ENCODE data around the gene PPP2R2C.

Gene PPP2R2C

GRCh38 chr4:6469898-6470501 is 2.4 kb downstream of the PPP2R2C start:
- no peak for DNase-seq (ENCODE audit: low read depth in 3 of 3)

DNA sequence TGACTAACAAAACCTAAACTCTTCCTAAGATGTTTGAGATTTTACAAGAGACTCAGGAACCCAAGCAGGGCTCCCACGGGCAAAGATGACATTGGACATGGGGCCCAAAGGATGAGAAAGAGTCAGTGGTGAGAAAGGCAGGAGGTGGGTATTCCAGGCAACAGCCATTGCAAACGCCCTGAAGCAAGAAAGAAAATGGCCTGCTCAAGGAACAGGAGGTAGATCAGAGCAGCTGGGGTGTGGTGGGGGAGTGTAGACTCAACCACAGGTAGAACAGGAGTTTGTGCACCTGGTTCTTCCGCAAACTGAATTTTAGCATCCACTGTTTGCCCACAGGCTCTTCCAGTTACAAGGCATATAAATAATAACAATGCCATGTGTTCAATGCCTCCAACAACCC is 3.3 kb downstream of the PPP2R2C start:
- no peak for DNase-seq (ENCODE audit: low read depth in 3 of 3)

DNA sequence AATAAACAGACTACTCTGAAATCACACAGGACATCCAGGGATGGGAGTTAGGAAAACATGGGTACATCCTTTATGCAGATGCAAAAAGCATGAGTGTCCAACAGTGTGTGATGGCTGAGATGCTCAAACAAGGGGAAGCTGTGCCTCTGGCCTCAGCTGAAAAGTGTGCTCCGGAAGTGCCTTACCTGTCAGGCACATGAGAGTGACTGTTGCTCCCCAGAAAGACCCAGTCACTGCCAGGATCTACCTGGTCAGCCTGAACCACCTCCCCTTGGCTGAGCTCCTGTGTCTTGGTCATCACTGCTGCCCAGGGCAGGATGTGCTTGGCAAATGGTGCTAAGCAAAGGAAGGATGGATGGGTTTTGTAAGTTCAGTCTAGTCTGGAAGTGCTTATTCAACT is 4.0 kb downstream of the PPP2R2C start:
- no peak for DNase-seq (ENCODE audit: low read depth in 3 of 3)

GRCh38 chr4:6467600-6467999 is 4.8 kb downstream of the PPP2R2C start:
- no peak for DNase-seq (ENCODE audit: low read depth in 3 of 3)

GRCh38 chr4:6466756-6467381 is 5.5 kb downstream of the PPP2R2C start:
- no peak for DNase-seq (ENCODE audit: low read depth in 3 of 3)

DNA sequence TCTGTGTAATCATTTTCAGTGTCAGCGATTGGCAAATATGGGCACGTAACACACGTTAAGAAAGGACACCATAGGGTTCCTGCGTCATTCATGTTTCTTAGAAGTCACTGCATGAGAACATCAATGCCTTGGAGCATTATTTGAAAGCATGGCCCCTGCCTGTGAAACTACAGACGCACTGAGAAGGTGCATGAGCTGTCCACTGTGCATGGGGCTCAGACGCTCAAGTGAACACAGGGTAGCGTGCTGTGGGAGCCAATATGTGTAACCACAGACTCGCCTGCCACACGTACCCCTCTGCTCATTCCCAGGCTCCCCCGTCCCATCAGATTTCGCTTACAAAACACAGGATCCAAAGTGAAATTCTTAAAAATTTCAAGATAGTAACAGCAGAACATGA is 6.5 kb downstream of the PPP2R2C start:
- no peak for DNase-seq (ENCODE audit: low read depth in 3 of 3)

DNA sequence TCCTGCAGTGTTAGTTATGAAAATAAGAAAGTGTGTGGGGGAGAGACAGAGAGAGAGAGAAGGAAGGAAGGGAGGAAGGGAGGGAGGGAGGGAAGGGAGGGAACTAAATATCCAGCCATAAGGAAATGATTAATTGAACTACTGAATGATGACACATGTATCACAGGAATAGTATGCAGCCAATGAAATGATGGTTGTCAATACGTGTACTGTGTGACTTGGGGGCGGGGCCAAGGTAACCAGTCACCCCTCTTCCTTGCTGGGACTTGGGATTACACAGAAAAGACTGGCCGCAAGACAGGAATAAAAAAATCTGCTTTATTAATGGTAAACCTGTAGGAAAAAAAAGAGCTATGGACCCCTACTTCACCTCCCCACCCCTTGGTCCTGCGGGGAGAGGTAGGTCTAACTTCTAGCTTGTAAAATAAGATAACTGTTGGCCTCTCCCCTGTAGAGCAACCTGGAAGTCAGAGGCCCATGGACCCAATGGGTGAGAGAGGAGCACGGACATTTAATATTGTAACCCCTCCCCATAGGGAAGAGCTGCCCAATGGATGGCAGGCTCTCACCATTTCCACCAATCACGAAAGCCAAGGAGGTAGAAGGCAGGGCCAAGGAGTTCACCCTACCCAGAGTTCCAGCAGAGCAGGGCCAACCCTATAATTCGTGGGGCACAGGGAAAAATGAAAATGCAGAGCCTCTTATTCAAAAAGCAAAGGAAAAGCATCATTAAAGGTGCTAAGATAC is 7.4 kb downstream of the PPP2R2C start:
- no peak for DNase-seq (ENCODE audit: low read depth in 3 of 3)

- DNase-seq (ENCODE audit: low read depth in 3 of 3): no peak
Measured at GRCh38 chr4:6463311-6464289, 8.8 kb downstream of the PPP2R2C start.

GRCh38 chr4:6461301-6462165 is 10.9 kb downstream of the PPP2R2C start:
- DNase-seq (ENCODE audit: low read depth in 3 of 3): no peak

DNA sequence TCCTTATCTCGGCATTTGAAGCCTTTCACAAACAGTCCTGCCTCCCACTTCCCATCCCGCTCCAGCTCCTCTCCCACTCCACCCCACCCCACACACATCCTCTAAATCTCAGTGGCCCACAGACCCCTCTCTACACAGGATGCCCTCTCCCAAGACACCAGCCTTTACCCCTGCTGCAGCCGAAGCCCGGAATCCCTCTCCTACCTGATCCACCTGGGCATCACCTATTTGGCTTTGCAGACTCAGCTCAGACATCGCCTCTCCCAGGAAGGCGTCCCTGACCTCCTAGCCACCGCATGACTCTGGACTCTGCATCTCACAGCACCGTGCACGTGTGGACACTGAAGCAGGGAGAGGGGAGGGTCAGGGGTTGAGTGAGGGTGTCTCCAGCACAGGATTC is 11.5 kb downstream of the PPP2R2C start:
- DNase-seq (ENCODE audit: low read depth in 3 of 3): no peak

DNA sequence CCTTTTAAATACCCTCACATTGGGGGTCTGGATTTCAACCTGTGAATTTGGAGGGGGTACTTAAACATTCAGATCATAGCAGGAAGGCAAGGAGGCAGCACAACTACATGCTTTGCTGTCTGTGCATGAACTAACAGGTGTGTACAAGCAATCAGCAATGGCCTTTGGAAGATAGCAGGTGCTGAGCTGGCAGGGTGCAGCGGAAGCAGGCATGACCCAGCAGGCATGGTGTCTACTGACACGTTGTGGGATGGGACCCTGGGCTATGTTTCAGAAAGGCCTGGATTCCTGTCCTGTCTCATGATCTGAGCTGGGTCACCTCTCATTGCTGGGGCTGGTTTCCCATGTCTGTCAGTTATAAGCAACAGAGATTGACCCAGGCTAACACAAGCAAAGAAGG is 13.9 kb downstream of the PPP2R2C start:
- DNase-seq (ENCODE audit: low read depth in 3 of 3): no peak

GRCh38 chr4:6456450-6456849 is 16.0 kb downstream of the PPP2R2C start:
- DNase-seq (ENCODE audit: low read depth in 3 of 3): no peak

DNA sequence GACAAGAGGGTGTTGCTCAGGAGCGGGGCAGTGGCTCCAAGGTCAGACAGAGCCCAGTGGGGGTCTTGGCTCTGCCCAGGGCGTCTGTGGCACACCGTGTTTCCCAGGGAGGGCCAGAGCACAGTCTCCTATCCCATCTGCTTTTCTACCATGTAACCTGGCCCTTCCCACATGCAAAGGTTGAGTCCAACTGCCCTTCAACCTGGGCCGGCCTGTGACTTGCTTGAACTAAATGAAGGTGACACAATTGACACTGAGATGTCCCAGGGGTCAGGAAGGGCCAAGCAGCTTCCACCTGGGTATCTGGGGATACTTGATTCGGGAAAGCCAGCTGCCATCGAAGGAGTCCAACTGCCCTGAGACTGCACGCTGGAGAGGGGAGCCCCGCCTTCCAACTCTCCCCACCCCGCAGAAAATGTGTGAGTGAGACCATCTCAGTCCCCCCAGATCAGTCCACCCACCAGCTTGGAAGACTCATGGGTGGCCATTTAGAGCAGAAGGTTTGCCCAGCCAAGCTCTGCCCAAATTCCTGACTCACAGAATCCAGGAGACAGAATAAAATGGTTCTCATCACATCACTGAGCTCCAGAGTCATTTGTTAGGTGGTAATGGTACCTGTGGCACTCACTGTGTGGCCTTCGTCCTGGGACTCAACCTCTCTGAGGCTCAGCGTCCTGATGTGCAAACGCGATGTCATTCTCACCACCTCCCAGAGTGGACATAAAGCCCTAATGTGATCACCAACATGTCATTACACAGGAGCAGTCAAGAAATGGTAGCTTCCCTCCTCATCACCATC is 18.1 kb downstream of the PPP2R2C start:
- no peak for DNase-seq (ENCODE audit: low read depth in 3 of 3)

DNA sequence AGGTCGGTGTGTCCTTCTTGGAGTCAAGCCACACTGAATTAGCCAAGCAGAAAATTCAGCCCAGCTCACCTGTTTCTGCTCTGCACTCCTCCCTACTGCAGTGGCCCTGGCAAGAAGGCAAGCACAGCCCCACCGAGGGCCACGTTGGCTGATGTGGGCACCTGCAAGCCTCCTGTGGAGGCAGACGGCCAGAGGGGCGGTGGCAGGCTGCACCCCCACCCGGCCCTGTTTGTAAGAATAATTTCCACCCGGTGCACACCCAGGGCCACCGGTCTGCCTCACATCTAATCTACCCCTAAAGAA is 18.8 kb downstream of the PPP2R2C start:
- DNase-seq (ENCODE audit: low read depth in 3 of 3): no peak

GRCh38 chr4:6452897-6453687 is 19.3 kb downstream of the PPP2R2C start:
- DNase-seq (ENCODE audit: low read depth in 3 of 3): no peak

DNA sequence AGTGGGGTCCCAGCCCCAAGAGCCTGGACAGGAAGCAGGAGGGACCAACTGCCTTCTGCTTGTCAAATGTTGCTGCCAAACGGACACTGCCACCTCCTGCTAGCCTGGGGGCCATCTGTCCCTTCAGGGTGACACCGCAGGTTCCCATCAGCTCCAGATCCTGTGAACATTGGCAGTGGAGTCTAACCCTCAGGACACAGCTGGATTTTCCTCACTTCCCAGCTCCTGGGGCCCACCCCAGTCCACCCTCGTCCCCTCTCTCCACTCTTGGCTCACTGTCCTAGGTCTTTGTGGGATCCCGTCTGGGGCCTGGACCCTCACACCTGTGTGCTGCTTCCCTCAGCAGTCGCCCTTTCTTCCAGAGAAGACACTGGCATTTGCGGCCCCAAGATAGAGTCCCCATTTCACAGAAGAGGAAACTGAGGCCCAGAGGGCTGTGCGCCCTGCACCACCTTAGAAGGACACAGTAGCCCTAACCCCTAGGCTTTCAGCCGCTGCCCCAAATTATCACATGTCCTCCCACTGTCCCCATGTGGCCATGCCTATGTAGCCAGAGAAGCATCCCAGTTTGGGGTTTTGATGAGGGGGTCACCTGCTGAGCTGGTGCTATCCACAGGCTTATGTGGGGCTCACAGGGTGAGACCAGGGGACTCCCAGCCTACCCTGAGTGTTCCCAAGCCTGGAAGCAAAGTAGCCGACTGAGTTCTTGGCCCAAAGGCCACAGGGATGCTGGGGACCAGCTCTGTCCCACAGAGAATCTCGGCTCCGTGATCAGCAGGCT is 20.1 kb downstream of the PPP2R2C start:
- DNase-seq (ENCODE audit: low read depth in 3 of 3): no peak

- DNase-seq (ENCODE audit: low read depth in 3 of 3): no peak
Measured at GRCh38 chr4:6451309-6451708, 21.1 kb downstream of the PPP2R2C start.

DNA sequence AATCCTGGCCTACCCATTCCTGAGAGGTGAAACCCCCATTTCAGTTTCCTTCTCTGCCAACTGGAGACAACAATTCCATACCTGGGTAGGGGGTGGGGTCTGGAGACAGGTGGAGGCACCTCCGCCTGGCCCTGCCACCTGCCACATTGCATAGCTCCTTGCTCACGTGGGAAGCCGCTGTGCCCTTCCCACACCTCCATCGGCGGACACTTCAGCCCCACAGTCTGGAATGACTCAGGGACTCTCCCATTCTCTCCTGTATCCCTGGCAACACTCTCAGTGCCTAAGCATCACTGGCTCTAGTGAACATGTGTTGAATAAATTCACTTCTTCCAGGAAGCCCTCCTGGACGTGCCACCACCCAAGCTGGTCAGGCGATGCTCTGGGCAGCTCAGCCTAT is 21.7 kb downstream of the PPP2R2C start:
- no peak for DNase-seq (ENCODE audit: low read depth in 3 of 3)
